Activated T-cell treated with anti-CD3 and anti-CD28 coated beads for 48 hours (primary cell): ENCODE results near the gene PTPRD.

Source experiments
- DNase-seq: peaks from one replicate; pipeline ENCODE4 v3.0.0-alpha.2; 2020; ENCODE audit warnings: low read depth

PTPRD gene

DNA sequence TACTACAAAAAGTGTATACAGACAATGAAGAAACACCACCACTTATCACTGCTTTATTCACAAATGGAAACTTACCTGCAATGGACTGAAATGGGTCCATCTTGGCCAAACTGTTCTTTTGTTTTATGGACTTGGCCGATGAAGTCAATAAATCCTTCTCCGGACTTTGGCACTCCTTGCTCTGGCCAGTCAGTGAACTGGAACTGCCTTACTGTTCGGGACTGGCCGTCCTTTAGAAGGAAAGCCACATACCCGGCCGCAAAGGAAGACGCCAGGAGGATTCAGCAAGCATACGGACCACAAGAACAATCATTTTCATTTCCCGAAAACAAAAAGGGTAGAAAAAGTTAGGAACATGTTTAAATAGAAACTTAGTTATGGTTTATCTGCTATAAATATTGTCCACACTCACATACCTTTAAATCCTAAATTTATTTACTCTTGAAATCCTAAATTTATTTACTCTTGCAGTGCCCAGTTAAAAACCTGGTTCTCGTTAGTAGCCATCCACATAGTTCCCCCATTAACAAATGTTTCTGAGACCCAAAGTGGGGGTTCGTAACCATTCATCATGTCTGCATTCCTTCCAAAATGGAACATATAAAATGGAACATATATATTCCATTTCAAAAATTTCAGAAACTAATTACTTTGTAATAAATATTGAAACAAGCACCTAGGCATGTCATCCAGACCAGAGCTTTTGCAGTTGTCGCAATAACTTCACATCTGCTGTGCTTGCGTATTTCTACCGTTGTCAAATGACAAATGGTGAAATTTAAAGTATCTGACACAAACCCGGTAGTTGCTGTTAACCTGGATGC lies 2281.1 kb downstream of the PTPRD start:
- no peak for DNase-seq

DNA sequence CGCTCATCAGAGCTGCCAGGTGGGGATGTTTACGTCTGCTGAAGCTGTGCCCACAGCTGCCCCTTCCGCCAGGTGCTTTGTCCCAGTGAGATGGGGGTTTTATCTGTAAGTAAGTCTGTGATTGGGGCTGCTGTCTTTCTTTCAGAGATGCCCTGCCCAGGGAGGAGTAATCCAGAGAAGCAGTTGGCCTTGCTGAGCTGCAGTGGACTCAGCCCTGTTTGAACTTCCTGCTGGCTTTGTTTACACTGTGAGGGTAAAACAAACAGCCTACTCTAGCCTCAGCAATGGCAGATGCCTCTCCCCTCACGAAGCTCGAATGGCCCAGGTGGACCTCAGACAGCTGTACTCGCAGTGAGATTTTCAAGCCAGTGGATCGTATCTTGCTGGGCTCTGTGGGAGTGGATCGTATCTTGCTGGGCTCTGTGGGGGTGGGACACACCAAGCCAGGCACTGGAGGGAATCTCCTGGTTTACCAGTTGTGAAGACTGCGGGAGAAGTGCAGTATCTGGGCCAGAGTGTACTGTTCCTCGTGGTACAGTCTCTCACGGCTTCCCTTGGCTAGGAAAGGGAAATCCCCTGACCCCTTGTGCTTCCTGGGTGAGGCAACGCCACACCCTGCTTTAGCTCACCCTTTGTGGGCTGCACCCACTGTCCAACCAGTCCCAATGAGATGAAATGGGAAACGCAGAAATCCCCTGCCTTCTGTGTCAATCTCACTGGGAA lies 2283.1 kb downstream of the PTPRD start:
- no peak for DNase-seq

DNA sequence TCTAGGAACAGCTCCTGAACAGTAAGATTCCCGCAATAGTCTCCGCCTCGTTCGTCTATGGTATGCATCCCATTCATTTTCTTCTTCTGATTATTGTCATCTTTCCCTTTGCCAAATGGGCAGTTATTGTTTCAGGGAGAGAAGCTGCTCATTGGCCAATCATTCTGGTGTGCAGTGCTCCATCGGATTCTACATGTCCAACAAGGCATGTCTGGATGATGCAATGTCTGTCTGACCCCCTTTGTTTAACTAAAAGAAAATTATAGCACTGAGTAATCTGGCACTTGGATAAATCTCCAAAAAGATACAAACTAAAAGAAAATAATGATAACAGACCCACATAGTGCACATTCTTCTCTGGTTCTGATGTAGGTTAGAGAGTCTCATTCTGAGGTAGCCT lies 2297.6 kb downstream of the PTPRD start:
- DNase-seq, result no peak

DNA sequence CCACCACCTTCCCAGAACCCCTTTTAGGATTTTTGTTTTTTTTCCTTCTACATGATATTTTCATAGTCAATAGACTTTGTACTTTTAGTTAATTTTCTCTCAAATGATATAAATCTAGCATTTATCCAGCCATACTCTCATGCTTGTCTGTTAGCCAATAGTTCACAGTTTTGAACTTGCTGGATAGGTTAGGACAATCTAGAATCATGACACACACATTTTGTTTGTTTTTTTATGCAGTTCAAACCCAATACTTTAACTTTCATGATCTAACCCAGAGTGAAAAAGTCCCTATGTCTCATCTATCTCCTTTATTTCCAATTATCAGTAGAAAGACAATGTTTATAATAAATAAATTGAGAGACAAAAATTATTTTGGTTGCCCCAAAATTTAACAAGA lies 2303.5 kb downstream of the PTPRD start:
- no peak for DNase-seq

DNA sequence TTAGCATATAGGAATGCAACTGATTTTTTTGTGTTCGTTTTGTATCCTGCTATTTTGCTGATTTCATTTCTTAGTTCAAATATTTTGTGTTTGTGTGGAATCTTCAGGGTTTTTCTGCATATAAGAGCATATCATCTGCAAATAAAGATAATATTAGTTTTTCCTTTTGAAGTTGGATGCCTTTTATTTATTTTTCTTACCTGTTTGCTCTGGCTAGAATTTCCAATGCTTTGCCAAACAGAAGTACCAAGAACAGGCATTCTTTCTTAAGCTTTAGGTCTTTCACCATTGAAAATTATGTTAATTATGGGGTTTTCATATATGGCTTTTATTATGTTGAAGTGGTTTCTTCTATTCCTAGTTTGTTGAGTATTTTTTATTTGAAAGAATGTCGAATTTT lies 2308.1 kb downstream of the PTPRD start:
- DNase-seq, result no peak

DNA sequence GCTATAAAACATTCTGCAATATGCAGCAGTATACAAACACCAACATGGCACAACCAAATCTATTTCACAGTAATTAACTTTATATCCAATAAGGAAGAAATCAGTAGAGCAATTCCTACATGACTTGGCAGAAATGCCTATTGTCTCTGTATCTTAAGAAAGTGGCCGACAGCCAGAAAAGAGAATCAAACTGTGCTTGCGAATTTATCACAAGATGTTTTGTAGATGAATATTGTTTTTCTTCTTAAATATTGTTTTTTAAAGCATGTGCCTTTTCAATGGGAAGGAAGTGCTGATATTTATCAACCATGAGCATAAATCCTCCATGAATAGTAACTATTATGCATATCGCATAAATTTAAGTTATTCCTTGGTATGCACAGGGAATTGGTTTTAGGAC lies 2311.5 kb downstream of the PTPRD start:
- DNase-seq, result no peak

DNA sequence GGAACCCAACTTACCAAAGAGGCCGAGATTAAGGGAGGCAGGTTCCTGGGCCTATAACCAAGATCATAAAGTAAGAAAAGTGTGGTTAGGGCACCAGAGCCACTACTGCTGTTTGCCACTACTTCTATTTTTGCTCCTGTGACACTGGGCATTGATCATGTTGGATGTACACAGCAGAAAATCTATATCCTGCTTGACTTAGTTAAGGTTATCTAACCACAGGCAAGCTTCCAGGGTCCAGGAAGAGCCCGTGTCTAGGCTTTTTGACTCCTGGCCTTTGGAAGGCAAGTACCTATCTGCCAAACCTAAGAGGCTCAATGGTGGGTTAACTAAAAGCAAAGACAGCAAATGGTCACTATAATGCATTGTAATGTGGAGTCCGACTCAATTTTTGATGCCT lies 2315.8 kb downstream of the PTPRD start:
- no peak for DNase-seq

DNA sequence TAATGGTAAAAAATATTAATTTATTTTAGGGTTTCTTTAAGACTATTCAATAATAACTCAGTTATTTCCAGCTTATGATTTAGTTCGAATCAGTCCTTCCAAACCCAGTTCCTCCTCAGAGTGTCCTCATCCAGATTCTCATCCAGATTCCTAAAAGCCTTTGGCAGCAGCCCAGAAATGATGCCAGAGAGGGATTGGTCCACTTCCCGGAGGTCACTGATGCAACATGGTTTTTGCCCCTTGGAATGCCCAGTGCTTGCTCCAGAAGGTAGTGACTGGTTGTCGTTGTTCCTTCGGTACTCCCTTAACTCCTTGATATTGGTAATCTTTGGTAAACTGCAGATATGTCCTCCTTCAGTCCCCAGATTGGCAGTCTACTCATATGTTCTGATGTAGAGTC lies 2320.1 kb downstream of the PTPRD start:
- no peak for DNase-seq

DNA sequence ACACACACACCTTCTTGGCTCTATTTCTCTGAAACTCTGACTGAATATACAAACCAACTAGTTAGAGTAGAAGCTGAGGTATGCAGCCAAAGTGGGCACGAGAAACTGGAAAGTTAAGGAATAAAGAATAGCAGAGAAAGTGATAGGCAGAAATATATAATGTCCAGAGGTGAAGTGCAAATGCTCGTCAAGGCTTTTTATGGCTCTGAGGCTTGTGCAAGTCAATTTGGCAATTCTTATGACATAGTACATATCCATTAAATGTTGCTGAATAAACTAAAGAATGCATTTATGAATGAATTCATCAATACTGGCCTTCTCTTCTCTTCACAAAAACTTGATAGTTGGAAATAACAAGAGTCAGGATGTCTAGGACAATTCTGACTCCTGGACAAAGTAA lies 2323.1 kb downstream of the PTPRD start:
- DNase-seq, result no peak

DNA sequence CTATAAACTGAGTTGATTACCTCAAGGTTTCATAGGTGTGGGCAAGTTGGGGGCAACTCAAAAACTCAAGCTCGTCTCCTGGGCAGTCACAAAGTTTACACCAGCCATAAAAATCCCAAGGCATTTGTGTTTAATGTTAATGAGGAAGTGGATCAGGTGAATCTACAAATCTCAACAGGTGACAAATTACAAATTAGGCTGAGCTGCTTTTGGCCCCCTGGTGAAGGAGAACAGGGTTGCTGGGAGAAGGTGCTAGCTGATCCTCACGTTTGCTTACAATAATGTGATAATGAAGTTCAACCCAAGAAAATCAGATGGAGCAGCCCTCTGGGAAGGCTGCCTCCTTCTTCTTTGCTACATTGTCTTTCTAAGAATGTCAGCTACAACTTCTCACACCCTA lies 2324.8 kb downstream of the PTPRD start:
- DNase-seq, result no peak

DNA sequence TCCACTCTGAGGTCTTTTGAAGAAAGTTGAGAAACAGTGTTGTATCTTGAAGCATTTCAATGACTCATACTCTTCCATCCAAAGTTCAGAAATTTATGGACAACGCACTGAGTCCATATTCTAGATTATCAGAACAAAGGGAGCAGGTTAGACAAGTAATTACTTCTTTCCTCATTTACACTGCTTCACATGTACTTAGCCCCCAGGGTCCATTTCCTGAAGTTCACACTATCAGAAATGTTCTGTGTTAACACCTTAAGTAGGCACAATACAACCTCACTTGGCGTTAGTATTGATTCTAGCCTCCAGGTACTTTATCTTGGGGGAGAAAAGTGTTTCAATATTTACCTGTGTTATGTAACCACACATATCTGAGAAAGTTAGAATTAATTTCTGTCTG lies 2325.3 kb downstream of the PTPRD start:
- DNase-seq, result no peak

DNA sequence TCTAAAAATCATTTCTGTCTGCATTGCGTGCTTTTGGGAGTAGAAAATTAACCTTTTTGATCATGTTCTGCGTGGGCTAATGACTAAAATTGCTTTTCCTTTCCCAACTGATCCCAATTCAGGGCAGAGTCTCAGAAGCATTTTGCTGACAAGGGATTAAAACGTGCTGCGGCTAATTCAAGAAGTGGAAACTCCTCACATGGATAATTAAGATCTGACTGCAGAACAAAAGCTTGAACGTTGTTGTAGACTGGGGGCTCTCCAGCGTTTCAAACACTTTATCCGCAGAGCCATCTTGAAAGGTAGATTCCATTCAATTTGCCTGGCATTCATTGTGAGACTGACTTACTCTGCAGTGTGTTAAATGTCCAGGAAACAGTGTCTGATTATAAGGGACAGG lies 2327.9 kb downstream of the PTPRD start:
- no peak for DNase-seq

DNA sequence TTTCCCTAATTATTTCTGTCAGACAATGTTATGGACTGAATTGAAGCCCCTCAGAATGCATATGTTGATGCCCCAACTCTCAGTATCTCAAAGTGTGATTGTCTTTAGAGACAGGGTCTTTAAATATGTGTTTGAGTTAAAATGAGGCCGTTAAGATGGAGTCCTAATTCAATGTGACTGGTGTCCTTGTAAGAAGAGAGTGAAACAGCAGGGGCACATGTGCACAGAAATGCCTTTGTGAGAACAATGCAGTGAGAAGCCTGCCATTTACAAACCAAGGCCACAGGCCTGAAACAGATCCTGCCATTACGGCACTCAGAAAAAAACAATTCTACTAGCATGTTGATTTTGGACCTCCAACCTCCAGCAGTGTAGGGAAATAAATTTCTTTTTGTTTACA lies 2330.3 kb downstream of the PTPRD start:
- no peak for DNase-seq

DNA sequence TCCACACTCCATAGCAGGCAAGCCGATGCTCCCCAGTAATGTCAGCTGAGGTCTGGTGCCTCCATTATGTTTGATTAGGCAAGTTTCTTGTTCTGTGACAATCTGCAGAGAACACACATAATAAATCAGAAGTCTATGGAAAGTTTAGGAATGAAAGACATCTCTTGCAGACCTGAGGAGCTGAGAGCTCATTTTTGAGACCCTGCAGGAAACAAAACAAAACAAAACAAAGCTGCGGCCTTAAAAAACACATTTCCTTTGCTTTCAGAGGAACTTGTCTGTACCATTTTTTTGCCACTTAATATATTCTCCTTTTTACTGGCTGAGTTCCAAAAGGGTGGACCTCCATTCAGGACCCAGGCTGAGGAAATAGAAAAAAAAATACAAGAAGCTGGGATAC lies 2332.0 kb downstream of the PTPRD start:
- DNase-seq, result no peak

DNA sequence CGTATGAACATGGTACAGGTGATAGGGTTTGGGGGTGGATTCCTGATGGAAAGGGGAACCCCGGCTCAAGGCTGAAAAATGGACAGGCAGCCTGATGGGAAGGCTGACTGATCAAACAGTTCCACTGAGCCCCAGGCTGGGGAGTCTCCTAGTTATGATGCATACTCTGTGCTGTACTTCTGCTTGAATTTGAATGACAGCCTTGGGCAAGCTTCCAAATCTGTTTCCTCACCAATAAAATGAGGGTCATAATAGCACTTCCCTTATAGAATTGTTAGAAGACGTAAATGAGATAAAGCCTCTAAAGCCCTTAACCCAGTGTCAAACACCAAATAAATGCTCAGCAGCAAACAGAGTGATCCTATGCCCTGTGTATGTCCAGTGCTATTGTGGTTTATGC lies 2334.8 kb downstream of the PTPRD start:
- DNase-seq, result no peak

DNA sequence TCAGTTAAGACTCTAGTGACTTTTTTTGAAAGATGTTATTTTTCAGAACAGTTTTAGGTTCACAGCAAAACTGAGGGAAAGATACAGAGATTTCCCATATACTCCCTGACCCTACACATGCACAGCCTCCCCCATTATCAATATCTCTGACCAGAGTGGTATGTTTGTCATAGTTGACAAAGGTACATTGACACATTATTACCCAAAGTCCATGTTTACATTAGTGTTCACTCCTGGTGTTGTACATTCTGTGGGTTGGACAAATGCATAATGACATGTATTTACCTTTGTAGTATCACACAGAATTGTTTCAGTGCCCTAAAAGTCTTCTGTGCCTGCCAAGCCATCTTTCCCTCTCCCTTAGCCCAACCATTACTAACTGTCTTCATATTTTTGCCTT lies 2342.6 kb downstream of the PTPRD start:
- DNase-seq, result no peak

DNA sequence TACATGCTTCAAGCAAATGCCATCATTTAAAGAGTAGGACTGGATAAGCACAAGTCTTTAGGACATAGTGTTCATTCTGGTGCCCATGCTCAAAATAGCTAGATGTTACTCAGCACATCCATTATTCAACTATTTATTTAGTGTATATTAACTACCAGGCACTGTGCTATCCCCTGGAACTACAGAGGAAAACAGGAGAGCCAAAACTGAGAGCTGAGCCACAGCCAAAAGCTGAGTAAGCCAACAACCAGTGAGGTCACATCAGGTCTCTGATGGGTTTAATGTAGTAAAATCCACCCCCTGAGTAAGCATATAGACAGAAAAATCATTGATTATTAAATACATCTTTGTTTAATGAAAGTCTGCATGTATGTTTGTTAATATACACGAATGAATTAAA lies 2343.9 kb downstream of the PTPRD start:
- no peak for DNase-seq

DNA sequence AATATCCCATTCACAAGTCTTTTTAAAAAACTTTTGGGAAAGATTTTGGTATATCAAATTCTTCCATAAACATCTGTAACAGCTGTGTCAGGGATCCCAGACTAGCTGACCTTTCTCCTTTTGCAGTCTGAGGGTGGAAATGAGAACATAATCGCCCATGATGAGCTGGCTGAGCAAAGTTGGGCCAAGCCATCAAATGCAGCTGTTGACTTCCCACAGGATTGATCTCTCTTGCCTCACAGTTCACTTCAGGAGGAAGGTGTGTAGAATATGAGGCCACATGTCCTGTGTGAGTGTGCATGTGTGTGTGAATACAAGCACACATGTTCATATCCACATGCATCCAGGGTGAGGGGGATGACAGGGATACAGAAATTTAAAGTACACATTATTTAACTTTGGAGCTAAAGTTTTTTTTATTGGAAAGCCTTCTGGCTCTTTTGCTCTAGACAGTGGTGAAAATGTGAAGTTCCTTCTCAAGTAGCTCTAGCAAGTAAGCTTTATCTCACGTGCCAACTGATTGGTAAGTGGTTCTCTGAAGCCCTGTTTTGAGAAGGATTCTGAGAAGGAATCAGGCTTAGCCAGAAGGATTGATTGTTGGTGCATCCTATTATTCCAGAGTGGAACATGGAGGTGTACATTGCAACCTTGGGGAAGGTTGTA lies 2344.5 kb downstream of the PTPRD start:
- no peak for DNase-seq

DNA sequence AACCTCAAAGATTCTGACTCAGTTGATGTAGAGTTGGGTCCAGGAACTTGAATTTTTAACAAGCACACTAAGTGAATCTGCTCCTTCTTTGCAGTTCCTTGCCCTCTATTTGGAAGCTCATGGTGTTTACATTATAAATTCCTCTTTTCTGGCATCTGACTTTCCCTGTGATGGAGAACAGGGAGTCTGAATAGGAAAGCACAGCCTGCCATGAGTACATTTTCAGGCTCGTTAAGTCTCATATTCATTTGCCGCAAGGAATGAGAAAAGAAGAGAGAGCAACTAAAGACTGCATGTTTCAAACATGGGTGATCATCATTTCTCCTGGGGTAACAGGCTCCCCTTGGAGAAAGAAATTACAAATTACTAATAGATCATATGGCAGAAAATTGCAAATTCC lies 2345.2 kb downstream of the PTPRD start:
- no peak for DNase-seq

DNA sequence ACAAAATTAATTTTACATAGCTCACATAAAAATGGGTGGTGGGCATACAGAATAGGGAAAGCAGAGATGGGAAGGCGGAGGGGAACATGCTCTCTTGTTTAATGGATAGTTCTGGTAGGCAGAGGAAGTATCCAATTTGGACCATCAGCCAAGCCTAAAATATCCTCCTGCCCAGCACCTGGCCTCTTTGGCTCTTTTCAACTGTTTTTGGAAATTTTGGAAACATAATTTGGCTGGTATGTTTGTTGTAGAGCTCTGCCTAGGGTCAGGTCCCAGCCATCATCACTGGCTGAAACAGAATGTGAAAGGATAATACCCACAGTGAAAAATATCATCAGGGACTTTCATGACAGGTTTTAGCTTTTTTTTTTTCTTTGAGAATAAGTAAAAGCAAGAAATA lies 2345.9 kb downstream of the PTPRD start:
- no peak for DNase-seq

DNA sequence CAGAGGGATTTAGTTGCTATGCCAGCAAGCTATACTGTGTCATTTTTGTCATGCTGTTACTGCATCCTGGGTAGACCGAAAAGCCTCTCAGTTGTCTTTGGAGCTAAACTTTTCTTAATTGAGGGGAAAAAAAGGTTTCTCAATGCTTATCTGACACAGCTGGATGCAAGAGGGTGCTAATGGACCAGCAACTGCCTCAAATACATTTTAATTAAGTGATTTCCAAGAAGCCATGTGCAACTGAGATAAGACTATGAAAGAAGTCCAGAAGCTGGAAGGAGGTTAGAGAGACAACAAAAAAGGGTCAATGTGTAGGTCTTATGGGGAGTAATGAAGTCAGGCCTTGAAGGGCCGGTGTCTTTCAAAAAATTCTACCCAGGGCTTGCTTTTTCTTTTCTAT lies 2347.5 kb downstream of the PTPRD start:
- no peak for DNase-seq
